ENCODE data around the gene ENG. TPM values are rescaled to one million over a fixed set of nuclear protein-coding genes. Genes with fewer than 3 reads are reported as not detected.

Gene ENG
- polyA plus RNA-seq, 1 experiment, result 17.2 TPM

GRCh38 chr9:127816728-127817127, 37.7 kb downstream of the ENG start:
- ChIA-PET CTCF (interaction anchor here (0.9 kb wide), 1 partner anchor 105 kb away, joined by 3 read pairs; no protein-coding TSS in a partner anchor), POLR2A (interaction anchor here (1.1 kb wide), 1 partner anchor 15 kb away, joined by 3 read pairs; the partner anchor contains the start of gene FPGS)
- Histone ChIP-seq H3K9me3 (ENCODE audit: control insufficient read depth, insufficient read depth, low read length) (no peaks in the 10 kb centered on the region; the same call in 1 of the 2 replicates), H3K4me3 (ENCODE audit: low read depth, low read length) (no peak overlapping the region), H3K27ac (ENCODE audit: low read depth, low read length) (no peak overlapping the region), H3K27me3 (ENCODE audit: control insufficient read depth, insufficient read depth, low read length) (no peaks in the 10 kb centered on the region)
- no peak for DNase-seq (ENCODE audit: low read depth, low spot score)
- TF ChIP-seq CTCF (IDR thresholded peaks at IDR 0.05; ENCODE audit: low read depth, low read length), result no peak

- TF ChIP-seq CTCF (IDR thresholded peaks at IDR 0.05; ENCODE audit: low read depth, low read length), result no peak
- H3K27ac ChIP-seq (ENCODE audit: low read depth, low read length), result no peak overlapping the region
- no peak for DNase-seq (ENCODE audit: low read depth, low spot score)
- no peaks in the 10 kb centered on the region; the same call in 1 of the 2 replicates for H3K9me3 ChIP-seq (ENCODE audit: control insufficient read depth, insufficient read depth, low read length)
- CTCF ChIA-PET, result no interaction called here
- no peak overlapping the region for H3K4me3 ChIP-seq (ENCODE audit: low read depth, low read length)
- POLR2A ChIA-PET, result no interaction called here
- H3K27me3 ChIP-seq (ENCODE audit: control insufficient read depth, insufficient read depth, low read length), result no peaks in the 10 kb centered on the region
Observed at GRCh38 chr9:127816362-127816725, 38.1 kb downstream of the ENG start.

- no peak for DNase-seq (ENCODE audit: low read depth, low spot score)
- ChIA-PET CTCF (no interaction called here), POLR2A (interaction anchor here (0.8 kb wide), 1 partner anchor 31 kb away, joined by 3 read pairs; no protein-coding TSS in a partner anchor)
- no peak for TF ChIP-seq CTCF (IDR thresholded peaks at IDR 0.05; ENCODE audit: low read depth, low read length)
- Histone ChIP-seq H3K27ac (ENCODE audit: low read depth, low read length) (no peak overlapping the region), H3K27me3 (ENCODE audit: control insufficient read depth, insufficient read depth, low read length) (no peaks in the 10 kb centered on the region), H3K4me3 (ENCODE audit: low read depth, low read length) (no peak overlapping the region), H3K9me3 (ENCODE audit: control insufficient read depth, insufficient read depth, low read length) (no peaks in the 10 kb centered on the region; the same call in 1 of the 2 replicates)
Observed at GRCh38 chr9:127815512-127816361, 38.7 kb downstream of the ENG start.

- DNase-seq (ENCODE audit: low read depth, low spot score), result no peak
- ChIA-PET CTCF (no interaction called here), POLR2A (interaction anchor here (0.8 kb wide), 1 partner anchor 32 kb away, joined by 3 read pairs; no protein-coding TSS in a partner anchor)
Observed at GRCh38 chr9:127814619-127815511, 39.6 kb downstream of the ENG start.

More at GRCh38 chr9:127814619-127815511, 39.6 kb downstream of the ENG start:
- no peak overlapping the region for H3K27ac ChIP-seq (ENCODE audit: low read depth, low read length)
- no peak overlapping the region for H3K4me3 ChIP-seq (ENCODE audit: low read depth, low read length)
- no peak for TF ChIP-seq CTCF (IDR thresholded peaks at IDR 0.05; ENCODE audit: low read depth, low read length)
- no peaks in the 10 kb centered on the region for H3K27me3 ChIP-seq (ENCODE audit: control insufficient read depth, insufficient read depth, low read length)
- no peaks in the 10 kb centered on the region; the same call in 1 of the 2 replicates for H3K9me3 ChIP-seq (ENCODE audit: control insufficient read depth, insufficient read depth, low read length)
